RWPE2 (cell line): Measurements from ENCODE around the gene TRMT2A.

Experiments
- ATAC-seq: fragments of 200-7000 bp; cut with Tn5 transposase; 3 replicates; pipeline ENCODE4 v1.9.1; 2021; ENCODE audit warnings: low read depth
- DNase-seq: peaks from one replicate; pipeline ENCODE4 v3.0.0-alpha.2; 2020; ENCODE audit warnings: low spot score
- H3K27ac ChIP-seq: fragments of 450-650 bp; 2 replicates; pipeline ENCODE4 v1.5.1; 2017; ENCODE audit warnings: mild to moderate bottlenecking; ENCODE audit not compliant: poor library complexity, severe bottlenecking
- H3K27me3 ChIP-seq: fragments of 250-450 bp; sonication (Bioruptor Pico); 2 replicates; pipeline ENCODE4 v1.5.1; 2021; ENCODE audit warnings: mild to moderate bottlenecking, moderate library complexity; ENCODE audit not compliant: insufficient read depth, poor library complexity, severe bottlenecking
- H3K36me3 ChIP-seq: fragments of 250-450 bp; sonication (Bioruptor Pico); 2 replicates; pipeline ENCODE4 v1.5.1; 2020; ENCODE audit warnings: low read depth, mild to moderate bottlenecking, moderate library complexity
- H3K4me1 ChIP-seq: fragments of 250-450 bp; sonication (Bioruptor Pico); 2 replicates; pipeline ENCODE4 v1.5.1; 2021; ENCODE audit warnings: mild to moderate bottlenecking, moderate library complexity; ENCODE audit not compliant: insufficient read depth, poor library complexity, severe bottlenecking
- H3K4me3 ChIP-seq: fragments of 250-450 bp; sonication (Bioruptor Pico); 2 replicates; pipeline ENCODE4 v1.5.1; 2021; ENCODE audit warnings: mild to moderate bottlenecking, moderate library complexity; ENCODE audit not compliant: severe bottlenecking
- H3K9me3 ChIP-seq: fragments of 250-450 bp; sonication (Bioruptor Pico); 2 replicates; pipeline ENCODE4 v1.5.1; 2021; ENCODE audit warnings: mild to moderate bottlenecking, moderate library complexity; ENCODE audit not compliant: severe bottlenecking
- TF ChIP-seq, protein P1 (sequence below): fragments of 450-650 bp; IDR thresholded peaks from one replicate; pipeline ENCODE4 v1.5.1; 2017; ENCODE audit warnings: mild to moderate bottlenecking, moderate library complexity; ENCODE audit not compliant: poor library complexity, severe bottlenecking

TRMT2A gene

DNA sequence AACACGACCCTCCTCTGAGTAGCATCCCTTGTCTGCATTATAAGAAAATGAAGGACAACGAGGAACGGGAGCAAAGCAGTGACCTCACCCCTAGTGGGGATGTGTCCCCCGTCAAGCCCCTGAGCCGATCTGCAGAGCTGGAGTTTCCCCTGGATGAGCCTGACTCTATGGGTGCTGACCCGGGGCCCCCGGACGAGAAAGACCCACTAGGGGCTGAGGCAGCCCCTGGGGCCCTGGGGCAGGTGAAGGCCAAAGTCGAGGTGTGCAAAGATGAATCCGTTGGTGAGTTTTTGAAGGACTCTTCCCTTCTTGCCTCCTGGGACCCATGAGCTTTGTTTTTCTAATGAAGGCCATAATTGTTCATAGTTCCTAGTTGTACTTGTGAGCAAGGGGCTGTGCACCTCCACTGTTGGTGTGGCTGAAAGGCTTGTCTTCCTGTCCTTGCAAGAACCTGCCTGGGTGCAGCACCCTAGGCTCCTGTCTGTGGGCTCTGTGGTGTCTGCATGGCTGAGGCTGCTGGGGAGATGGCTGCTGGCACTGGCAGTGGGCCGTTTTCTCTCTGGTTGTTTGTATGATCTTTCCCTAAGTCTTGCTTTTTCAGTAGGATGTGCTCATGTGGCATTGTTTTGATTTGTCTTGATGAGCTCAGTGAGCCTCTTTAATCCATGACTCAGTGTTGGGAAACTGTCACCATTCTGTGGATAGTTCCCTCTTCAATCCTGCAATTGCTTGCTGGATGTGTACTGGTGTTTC, 26.9 kb downstream of the TRMT2A start:
- no peak overlapping the region for H3K4me3 ChIP-seq
- peaks cover 99% of the 10 kb centered on the region for H3K36me3 ChIP-seq
- TF ChIP-seq, protein P1, sequence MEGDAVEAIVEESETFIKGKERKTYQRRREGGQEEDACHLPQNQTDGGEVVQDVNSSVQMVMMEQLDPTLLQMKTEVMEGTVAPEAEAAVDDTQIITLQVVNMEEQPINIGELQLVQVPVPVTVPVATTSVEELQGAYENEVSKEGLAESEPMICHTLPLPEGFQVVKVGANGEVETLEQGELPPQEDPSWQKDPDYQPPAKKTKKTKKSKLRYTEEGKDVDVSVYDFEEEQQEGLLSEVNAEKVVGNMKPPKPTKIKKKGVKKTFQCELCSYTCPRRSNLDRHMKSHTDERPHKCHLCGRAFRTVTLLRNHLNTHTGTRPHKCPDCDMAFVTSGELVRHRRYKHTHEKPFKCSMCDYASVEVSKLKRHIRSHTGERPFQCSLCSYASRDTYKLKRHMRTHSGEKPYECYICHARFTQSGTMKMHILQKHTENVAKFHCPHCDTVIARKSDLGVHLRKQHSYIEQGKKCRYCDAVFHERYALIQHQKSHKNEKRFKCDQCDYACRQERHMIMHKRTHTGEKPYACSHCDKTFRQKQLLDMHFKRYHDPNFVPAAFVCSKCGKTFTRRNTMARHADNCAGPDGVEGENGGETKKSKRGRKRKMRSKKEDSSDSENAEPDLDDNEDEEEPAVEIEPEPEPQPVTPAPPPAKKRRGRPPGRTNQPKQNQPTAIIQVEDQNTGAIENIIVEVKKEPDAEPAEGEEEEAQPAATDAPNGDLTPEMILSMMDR, result no peak
- no peaks in the 10 kb centered on the region for H3K27me3 ChIP-seq
- peaks cover 4% of the 10 kb centered on the region for H3K9me3 ChIP-seq
- H3K27ac ChIP-seq, result no peak overlapping the region
- no peaks in the 10 kb centered on the region for H3K4me1 ChIP-seq
- ATAC-seq (no peak), DNase-seq (no peak)

DNA sequence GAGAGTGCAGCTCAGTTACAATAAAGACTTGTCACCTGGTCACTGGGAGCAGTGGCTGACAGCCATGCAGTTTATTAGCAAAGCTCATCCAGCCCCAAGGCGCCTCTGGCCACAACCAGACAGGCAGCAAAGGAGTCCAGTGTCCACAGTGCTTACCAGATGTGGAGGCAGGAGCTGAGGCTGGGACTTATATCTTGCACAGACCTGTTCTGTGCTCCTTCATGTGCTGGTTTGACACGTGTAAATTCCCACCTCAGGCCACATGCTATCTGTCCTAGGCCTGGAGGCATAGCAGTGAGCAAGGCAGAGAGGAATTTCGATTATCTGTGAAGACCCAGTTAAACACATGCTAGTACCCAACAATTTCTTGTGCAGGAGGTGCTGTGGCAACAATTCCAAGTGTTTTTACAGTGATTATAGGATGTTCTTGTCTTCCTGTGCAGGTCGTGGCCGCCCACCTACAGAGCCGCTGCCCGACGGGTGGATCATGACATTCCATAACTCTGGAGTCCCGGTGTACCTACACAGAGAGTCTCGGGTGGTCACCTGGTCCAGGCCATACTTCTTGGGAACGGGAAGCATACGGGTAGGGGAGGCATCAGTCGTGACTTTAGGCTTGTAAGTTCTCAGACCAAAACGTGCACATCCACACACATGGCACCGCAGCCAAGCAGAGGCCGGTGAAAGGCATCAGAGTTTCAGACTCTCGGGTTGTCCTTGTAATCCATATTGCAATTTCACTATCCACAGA, 27.6 kb downstream of the TRMT2A start:
- Histone ChIP-seq H3K27me3 (no peaks in the 10 kb centered on the region), H3K4me1 (no peaks in the 10 kb centered on the region), H3K9me3 (peaks cover 4% of the 10 kb centered on the region), H3K4me3 (no peak overlapping the region), H3K36me3 (peaks cover 99% of the 10 kb centered on the region), H3K27ac (no peak overlapping the region)
- DNase-seq (no peak), ATAC-seq (no peak)
- TF ChIP-seq, protein P1, result no peak

DNA sequence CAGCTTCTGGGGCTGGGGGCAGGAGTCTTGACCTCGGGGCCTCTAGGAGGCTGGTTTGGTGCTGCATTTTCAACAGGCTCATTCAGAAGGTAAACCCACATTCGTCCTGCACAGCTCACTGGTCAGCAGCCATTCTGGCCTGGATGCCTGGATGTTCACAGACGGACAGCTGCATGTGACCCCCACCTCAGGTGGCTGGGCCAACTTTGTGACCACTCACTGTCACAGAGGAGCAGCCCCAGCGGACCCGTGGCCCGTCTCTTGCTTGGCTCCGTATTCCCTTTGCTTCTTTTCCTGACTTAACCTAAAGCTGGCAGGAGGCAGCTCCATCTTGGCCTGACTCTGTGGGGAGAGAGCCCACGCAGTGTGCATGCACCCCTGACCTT, 28.8 kb downstream of the TRMT2A start:
- H3K36me3 ChIP-seq, result peaks cover 96% of the 10 kb centered on the region
- H3K4me3 ChIP-seq, result no peak overlapping the region
- H3K27me3 ChIP-seq, result no peaks in the 10 kb centered on the region
- TF ChIP-seq, protein P1, result no peak
- H3K9me3 ChIP-seq, result peaks cover 4% of the 10 kb centered on the region
- ATAC-seq, result no peak
- DNase-seq, result no peak
- no peaks in the 10 kb centered on the region for H3K4me1 ChIP-seq
- H3K27ac ChIP-seq, result no peak overlapping the region

DNA sequence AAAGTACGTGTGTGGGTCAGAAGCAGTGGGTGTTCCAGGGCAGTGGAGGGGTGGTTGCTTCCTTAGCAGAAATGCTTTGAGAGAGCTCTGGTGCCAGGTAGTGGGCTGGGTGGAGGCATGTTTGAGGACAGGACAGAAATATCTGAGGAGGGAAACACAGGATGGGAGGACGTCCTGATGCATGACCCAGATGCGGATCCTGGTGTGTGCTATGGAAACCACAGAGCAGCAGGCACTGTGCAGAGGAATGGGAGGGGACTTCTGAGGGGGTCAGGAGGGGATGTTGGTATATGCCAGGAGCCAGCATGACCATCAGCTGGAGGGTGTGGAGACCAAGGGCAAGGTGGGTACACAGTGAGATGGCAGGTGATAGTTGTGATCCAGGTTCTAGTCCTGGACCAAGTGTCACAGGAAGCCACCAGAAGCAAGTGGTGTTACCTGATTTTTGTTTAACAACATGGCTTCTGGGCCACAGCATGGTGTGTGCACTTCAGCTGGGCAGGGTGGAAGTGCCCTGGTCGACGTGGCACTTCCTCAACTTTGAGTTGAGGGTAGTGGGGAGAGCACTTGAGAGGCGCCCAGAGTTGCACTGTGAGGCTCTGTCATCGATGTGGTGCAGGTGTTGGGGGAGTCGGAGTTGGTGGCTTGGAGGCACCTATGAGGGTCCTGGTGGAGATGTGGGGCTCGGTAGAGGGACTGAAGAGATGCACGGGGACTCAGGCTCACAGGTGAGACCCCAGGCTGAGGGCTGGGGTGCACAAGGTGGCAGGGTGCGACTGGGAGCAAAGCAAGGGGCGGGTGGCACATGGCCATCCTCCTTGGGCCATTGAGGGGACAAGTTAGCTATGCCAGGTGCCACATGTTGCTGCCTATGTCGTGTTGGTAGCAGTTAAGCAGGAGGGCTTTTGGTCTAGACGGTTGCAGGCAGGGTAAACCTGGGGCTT, 29.4 kb downstream of the TRMT2A start:
- Histone ChIP-seq H3K9me3 (peaks cover 4% of the 10 kb centered on the region), H3K4me1 (no peaks in the 10 kb centered on the region), H3K27me3 (no peaks in the 10 kb centered on the region), H3K36me3 (peaks cover 97% of the 10 kb centered on the region), H3K4me3 (no peak overlapping the region), H3K27ac (no peak overlapping the region)
- ATAC-seq (no peak), DNase-seq (no peak)
- TF ChIP-seq, protein P1, result no peak
